Thymus (tissue), 11 donors: Measurements from ENCODE around the gene PLXNA4. TPM values are rescaled to one million over a fixed set of nuclear protein-coding genes. Genes with fewer than 3 reads are reported as not detected.

Source experiments
- DNase-seq, 9 donors: peaks; one replicate each; pipeline ENCODE4 v3.0.0-alpha.2; 2013; ENCODE audit warnings: low spot score in 9 of 9, low read depth in 6 of 9, missing footprints in 1 of 9
- H3K27ac ChIP-seq, 2 donors: one replicate each; pipeline ENCODE4 v1.5.1; 2013; ENCODE audit warnings: control low read depth in 1 of 2, low read depth in 1 of 2, low read length in 1 of 2, mild to moderate bottlenecking in 1 of 2, moderate library complexity in 1 of 2
- H3K27me3 ChIP-seq, 2 donors: one replicate each; pipeline ENCODE4 v1.5.1; 2013; ENCODE audit warnings: low read length in 1 of 2; ENCODE audit not compliant: control insufficient read depth in 2 of 2, insufficient read depth in 1 of 2
- H3K36me3 ChIP-seq, 2 donors: one replicate each; pipeline ENCODE4 v1.5.1; 2013; ENCODE audit warnings: low read length in 1 of 2, mild to moderate bottlenecking in 1 of 2, moderate library complexity in 1 of 2; ENCODE audit not compliant: control insufficient read depth in 2 of 2, insufficient read depth in 2 of 2
- H3K4me1 ChIP-seq, 2 donors: one replicate each; pipeline ENCODE4 v1.5.1; 2013; ENCODE audit warnings: low read length in 2 of 2; ENCODE audit not compliant: control insufficient read depth in 2 of 2, insufficient read depth in 2 of 2
- H3K4me3 ChIP-seq, 2 donors: one replicate each; pipeline ENCODE4 v1.5.1; 2013; ENCODE audit warnings: low read length in 2 of 2, control low read depth in 1 of 2, mild to moderate bottlenecking in 1 of 2
- H3K9me3 ChIP-seq, 2 donors: one replicate each; pipeline ENCODE4 v1.5.1; 2013; ENCODE audit warnings: low read length in 1 of 2, mild to moderate bottlenecking in 1 of 2; ENCODE audit not compliant: control insufficient read depth in 2 of 2, insufficient read depth in 1 of 2
- WGBS: extraction: QIAGEN DNeasy Blood & Tissue Kit; methylation state at CpG from one replicate; pipeline ENCODE4 v1.1.7; 2013; 5-methylcytosine and 5-hydroxymethylcytosine counted together
- polyA plus RNA-seq: library from polyadenylated mRNA; stranded (reverse); fragments of 200-250 nt; gene quantifications from one replicate; pipeline ENCODE4 v1.2.3, GENCODE V29; 2013
- total RNA-seq: library from RNA; stranded (reverse); fragments of 120-200 nt; gene quantifications from one replicate; pipeline ENCODE4 v1.2.4, GENCODE V29; 2013
- donor health status: healthy.

PLXNA4 gene
- total and polyA plus RNA-seq, 2 donors = 0.21 to 0.66 TPM

- no peak for DNase-seq
- Histone ChIP-seq H3K4me1 (no peaks in the 10 kb centered on the region), H3K36me3 (no peaks in the 10 kb centered on the region), H3K4me3 (no peak overlapping the region), H3K27ac (no peak overlapping the region), H3K27me3 (no peaks in the 10 kb centered on the region), H3K9me3 (peaks cover 0 to 3% of the 10 kb centered on the region in 2 donors)
- WGBS = 92% methylated on average over 2 of the region's 2 CpGs
Measured at GRCh38 chr7:132416395-132416794, 159.9 kb downstream of the PLXNA4 start.

- Histone ChIP-seq H3K36me3 (no peaks in the 10 kb centered on the region), H3K4me3 (no peak overlapping the region), H3K27ac (no peak overlapping the region), H3K9me3 (peaks cover 0 to under 1% of the 10 kb centered on the region in 2 donors), H3K4me1 (no peaks in the 10 kb centered on the region), H3K27me3 (no peaks in the 10 kb centered on the region)
- no peak for DNase-seq
- WGBS = 97% methylated on average over 4 of the region's 4 CpGs
Measured at GRCh38 chr7:132415259-132415658, 161.0 kb downstream of the PLXNA4 start.

DNA sequence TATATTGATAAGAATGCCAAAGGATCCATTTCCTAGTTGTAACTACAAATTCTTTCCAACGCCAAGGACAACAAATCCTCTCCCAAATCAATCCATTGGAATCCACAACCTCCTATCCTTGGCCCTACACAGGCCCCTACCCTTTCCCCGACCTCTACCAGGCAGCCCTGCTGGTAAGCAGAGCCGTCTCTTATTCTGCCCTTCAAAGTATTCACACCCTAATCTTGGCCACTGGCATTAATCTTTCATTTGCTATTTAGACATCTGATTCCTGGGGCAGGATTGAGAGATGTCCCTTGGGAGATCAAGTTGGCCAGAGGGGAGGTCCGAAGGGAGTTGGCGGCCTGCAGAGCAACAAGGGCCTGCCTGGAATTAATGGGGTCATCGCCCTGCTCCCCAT lies 161.4 kb downstream of the PLXNA4 start:
- no peaks in the 10 kb centered on the region for H3K4me1 ChIP-seq
- H3K27me3 ChIP-seq = no peaks in the 10 kb centered on the region
- DNase-seq = no peak
- WGBS = 94% methylated on average over 6 of the region's 6 CpGs
- no peak overlapping the region for H3K4me3 ChIP-seq
- H3K27ac ChIP-seq = no peak overlapping the region
- H3K36me3 ChIP-seq = no peaks in the 10 kb centered on the region
- no peaks in the 10 kb centered on the region for H3K9me3 ChIP-seq

DNA sequence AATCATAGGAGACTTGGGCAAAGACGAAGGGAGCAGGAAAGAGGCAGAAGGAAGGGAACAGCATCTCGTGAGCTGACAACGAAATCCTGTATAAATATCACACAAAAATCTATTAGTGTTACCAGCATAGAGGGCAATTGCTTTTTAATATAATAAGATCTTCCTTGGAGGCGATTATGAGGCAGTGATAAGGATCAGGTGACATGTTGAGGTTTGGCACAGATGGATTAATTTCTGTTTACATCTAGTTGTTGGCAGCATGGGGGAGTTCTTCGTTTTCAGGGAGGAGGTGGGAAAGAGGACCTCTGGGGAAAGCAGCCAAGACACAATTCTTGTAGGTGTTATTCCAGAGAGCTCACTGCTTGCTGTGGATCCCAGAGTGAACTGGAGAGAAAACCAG lies 163.8 kb downstream of the PLXNA4 start:
- no peak for DNase-seq
- no peaks in the 10 kb centered on the region for H3K36me3 ChIP-seq
- no peaks in the 10 kb centered on the region for H3K27me3 ChIP-seq
- no peak overlapping the region for H3K27ac ChIP-seq
- H3K4me1 ChIP-seq = no peaks in the 10 kb centered on the region
- H3K9me3 ChIP-seq = no peaks in the 10 kb centered on the region
- no peak overlapping the region for H3K4me3 ChIP-seq
- WGBS = 74% methylated on average over 5 of the region's 5 CpGs

GRCh38 chr7:132410861-132411541 lies 165.3 kb downstream of the PLXNA4 start:
- H3K4me1 ChIP-seq = no peaks in the 10 kb centered on the region
- 94% methylated on average over 11 of the region's 11 CpGs for WGBS
- H3K9me3 ChIP-seq = no peaks in the 10 kb centered on the region
- no peak overlapping the region for H3K27ac ChIP-seq
- no peaks in the 10 kb centered on the region for H3K36me3 ChIP-seq
- H3K27me3 ChIP-seq = no peaks in the 10 kb centered on the region
- H3K4me3 ChIP-seq = no peak overlapping the region
- DNase-seq = no peak

GRCh38 chr7:132410385-132410784 lies 165.9 kb downstream of the PLXNA4 start:
- Histone ChIP-seq H3K4me3 (no peak overlapping the region), H3K9me3 (no peaks in the 10 kb centered on the region), H3K27ac (no peak overlapping the region), H3K4me1 (no peaks in the 10 kb centered on the region), H3K36me3 (no peaks in the 10 kb centered on the region), H3K27me3 (no peaks in the 10 kb centered on the region)
- 46% methylated on average over 7 of the region's 7 CpGs for WGBS
- no peak for DNase-seq

DNA sequence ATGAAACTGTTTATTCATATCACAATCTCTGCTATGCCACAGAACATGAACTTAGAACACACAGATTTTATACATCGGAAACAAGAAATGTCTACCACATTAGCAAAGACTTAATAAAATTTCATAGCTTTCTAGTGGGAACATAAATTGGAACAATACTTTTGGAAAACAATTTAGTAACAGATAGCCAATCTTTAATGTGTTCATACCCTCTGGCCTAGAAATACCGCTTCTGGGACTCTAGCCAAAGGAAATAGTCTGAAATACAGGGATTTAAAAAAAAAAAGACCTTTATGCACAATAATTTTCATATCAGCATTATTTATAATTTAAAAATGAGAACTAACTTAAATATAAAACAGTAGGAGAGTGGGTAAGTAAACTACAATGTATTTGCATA lies 168.5 kb downstream of the PLXNA4 start:
- H3K27me3 ChIP-seq = no peaks in the 10 kb centered on the region
- no peaks in the 10 kb centered on the region for H3K36me3 ChIP-seq
- no peak overlapping the region for H3K4me3 ChIP-seq
- WGBS = 96% methylated on average over 2 of the region's 2 CpGs
- no peak overlapping the region for H3K27ac ChIP-seq
- no peaks in the 10 kb centered on the region for H3K9me3 ChIP-seq
- DNase-seq = no peak
- no peaks in the 10 kb centered on the region for H3K4me1 ChIP-seq

GRCh38 chr7:132406039-132406438 lies 170.2 kb downstream of the PLXNA4 start:
- H3K36me3 ChIP-seq = no peaks in the 10 kb centered on the region
- DNase-seq = no peak
- no peaks in the 10 kb centered on the region for H3K27me3 ChIP-seq
- no peak overlapping the region for H3K27ac ChIP-seq
- H3K4me1 ChIP-seq = no peaks in the 10 kb centered on the region
- H3K4me3 ChIP-seq = no peak overlapping the region
- WGBS = 99% methylated on average over 4 of the region's 4 CpGs
- H3K9me3 ChIP-seq = no peaks in the 10 kb centered on the region

DNA sequence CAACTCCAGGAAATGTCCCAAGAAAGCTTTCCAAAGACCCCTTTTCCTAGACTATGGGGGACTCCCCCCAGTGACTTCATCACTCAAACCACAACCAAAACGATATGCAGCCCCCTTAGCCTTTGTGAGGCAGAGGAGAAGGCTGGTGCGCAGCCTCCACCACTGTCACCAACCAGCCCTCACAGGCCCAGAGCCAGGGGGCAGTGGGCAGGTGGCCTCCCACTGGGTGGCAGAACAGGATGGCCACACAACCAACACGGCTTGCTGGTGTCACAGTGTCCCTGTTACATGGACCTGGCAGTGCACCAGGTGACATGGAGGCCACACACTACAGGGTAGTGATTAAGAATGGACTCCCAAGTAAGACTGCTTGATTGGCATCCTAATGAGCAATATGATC lies 172.0 kb downstream of the PLXNA4 start:
- Histone ChIP-seq H3K9me3 (no peaks in the 10 kb centered on the region), H3K4me1 (no peaks in the 10 kb centered on the region), H3K27me3 (no peaks in the 10 kb centered on the region), H3K36me3 (no peaks in the 10 kb centered on the region), H3K27ac (no peak overlapping the region), H3K4me3 (no peak overlapping the region)
- WGBS = 89% methylated on average over 3 of the region's 3 CpGs
- DNase-seq = no peak
